Measurements from ENCODE around the gene HYI.

GRCh38 chr1:43451701-43452532 is 1.8 kb downstream of the HYI start:
- TF ChIP-seq, protein P1, sequence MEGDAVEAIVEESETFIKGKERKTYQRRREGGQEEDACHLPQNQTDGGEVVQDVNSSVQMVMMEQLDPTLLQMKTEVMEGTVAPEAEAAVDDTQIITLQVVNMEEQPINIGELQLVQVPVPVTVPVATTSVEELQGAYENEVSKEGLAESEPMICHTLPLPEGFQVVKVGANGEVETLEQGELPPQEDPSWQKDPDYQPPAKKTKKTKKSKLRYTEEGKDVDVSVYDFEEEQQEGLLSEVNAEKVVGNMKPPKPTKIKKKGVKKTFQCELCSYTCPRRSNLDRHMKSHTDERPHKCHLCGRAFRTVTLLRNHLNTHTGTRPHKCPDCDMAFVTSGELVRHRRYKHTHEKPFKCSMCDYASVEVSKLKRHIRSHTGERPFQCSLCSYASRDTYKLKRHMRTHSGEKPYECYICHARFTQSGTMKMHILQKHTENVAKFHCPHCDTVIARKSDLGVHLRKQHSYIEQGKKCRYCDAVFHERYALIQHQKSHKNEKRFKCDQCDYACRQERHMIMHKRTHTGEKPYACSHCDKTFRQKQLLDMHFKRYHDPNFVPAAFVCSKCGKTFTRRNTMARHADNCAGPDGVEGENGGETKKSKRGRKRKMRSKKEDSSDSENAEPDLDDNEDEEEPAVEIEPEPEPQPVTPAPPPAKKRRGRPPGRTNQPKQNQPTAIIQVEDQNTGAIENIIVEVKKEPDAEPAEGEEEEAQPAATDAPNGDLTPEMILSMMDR (IDR thresholded peaks at IDR 0.05; ENCODE audit: low read depth, low read length, missing input control): no peak
- TF ChIP-seq YY1 (IDR thresholded peaks at IDR 0.05): no peak
- TF ChIP-seq TAF1 (conservative IDR thresholded peaks at IDR 0.05): no peak
- no peak for TF ChIP-seq EGR1 (IDR thresholded peaks at IDR 0.05; ENCODE audit: low read depth in 2 of 2)
- TF ChIP-seq SP1 (IDR thresholded peaks at IDR 0.05): no peak
- no peak for TF ChIP-seq HNF4G (IDR thresholded peaks at IDR 0.05)

Measured in liver (tissue), 3 donors.